ENCODE measurements around the gene PCARE. TPM values are rescaled to one million over a fixed set of nuclear protein-coding genes. Genes with fewer than 3 reads are reported as not detected.
A peak's percentile ranks its signal among the peaks of the same experiment; 100 is the strongest.

Gene PCARE
- total RNA-seq, 4 donors from 2014 or later = 0.20 to 0.30 (median 0.21) TPM

DNA sequence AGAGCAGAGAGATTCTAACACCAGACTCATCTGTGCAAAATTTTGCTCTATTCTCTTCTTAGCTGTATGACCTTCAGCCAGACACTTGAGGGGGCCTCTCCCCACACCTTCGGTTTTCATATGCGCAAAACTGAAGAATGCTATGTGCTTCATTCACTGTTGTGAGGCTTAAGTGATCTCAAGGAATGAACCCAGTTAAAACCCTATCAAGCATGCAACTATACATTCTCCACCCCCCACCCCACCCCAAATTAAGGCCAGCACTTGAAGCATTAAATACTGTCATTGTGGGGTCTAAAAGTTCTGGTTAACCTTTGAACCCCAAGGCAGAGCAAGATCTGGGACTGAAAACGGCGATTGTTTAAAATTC lies 10.0 kb downstream of the PCARE start:
- Histone ChIP-seq H3K36me3 (no peaks in the 10 kb centered on the region), H3K27me3 (no peaks in the 10 kb centered on the region), H3K27ac (peak overlapping the region; percentile 76 to 98 (median 93)), H3K4me3 (peak overlapping the region; percentile 7 to 35 (median 26)), H3K4me1 (peaks cover 4 to 74% (median 52%) of the 10 kb centered on the region in 4 donors), H3K9me3 (no peaks in the 10 kb centered on the region)
- no peak for DNase-seq (ENCODE audit: low spot score in 2 of 2)
- TF ChIP-seq, protein P1, sequence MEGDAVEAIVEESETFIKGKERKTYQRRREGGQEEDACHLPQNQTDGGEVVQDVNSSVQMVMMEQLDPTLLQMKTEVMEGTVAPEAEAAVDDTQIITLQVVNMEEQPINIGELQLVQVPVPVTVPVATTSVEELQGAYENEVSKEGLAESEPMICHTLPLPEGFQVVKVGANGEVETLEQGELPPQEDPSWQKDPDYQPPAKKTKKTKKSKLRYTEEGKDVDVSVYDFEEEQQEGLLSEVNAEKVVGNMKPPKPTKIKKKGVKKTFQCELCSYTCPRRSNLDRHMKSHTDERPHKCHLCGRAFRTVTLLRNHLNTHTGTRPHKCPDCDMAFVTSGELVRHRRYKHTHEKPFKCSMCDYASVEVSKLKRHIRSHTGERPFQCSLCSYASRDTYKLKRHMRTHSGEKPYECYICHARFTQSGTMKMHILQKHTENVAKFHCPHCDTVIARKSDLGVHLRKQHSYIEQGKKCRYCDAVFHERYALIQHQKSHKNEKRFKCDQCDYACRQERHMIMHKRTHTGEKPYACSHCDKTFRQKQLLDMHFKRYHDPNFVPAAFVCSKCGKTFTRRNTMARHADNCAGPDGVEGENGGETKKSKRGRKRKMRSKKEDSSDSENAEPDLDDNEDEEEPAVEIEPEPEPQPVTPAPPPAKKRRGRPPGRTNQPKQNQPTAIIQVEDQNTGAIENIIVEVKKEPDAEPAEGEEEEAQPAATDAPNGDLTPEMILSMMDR (IDR thresholded peaks at IDR 0.05) = no peak
- no peak for TF ChIP-seq POLR2A (IDR thresholded peaks at IDR 0.05)
- no peak for TF ChIP-seq EP300 (IDR thresholded peaks at IDR 0.05)
- WGBS, 2 donors = 51 to 52% methylated on average over 4 of the region's 4 CpGs

DNA sequence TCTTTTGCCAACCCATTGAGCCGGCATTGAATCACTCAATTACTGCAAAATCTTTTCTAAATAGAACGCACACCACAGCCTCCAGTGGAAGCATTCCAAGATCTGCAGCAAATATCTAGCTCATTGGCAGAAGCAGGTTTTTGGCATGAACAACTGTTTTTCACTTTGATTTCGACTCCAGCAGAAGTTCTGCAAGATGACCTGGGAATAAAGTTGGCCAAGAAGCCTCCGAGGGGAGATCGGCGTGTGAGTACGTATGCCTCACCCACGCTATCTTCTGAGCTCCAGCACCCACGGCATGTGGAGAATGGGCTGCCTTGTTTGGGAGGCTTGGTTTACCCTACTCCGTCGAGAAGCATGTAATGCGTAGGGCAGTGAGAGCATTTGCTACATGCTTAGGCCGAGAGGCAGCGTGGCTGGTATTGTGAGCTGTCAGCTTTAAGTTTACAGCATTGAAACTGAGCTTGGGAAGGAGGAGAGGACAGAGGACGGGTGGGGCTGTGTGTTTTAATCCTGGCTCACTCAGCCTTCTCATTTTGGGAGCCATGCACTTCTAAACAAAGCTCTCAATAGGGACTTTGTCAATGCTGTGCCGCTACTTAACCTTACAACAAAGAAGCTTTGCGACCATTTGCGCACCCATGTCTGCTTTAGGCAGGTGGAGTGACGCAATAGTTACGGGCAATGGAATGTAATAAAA lies 10.5 kb downstream of the PCARE start:
- peak overlapping the region in 3 of 4 donors; percentile 20 to 35 (median 31) for H3K4me3 ChIP-seq
- 21 to 25% methylated on average over 20 of the region's 20 CpGs for WGBS, 2 donors
- peak; percentile 32 to 57 for DNase-seq (ENCODE audit: low spot score in 2 of 2)

DNA sequence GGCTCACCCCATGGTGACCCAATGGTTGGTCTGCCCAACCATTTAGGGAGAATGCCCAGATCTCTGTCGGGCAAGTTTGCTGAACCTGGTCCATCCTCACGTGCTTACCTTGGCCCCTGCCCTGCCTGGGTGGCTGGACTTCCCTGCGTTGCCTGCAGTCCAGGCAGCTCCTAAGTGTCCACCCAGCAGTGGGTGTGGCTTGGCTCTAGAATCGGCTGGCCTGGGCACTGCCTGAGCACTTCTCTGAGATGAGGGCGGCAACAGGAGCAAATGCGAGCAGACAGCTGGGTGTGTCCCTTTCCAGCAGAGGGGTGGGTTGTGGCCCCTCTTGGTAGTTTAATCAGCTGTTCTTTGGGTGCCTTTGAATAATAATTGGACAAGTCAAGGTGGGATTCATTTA lies 11.3 kb downstream of the PCARE start:
- no peak for TF ChIP-seq EP300 (IDR thresholded peaks at IDR 0.05)
- TF ChIP-seq, protein P1 (IDR thresholded peaks at IDR 0.05) = no peak
- TF ChIP-seq POLR2A (IDR thresholded peaks at IDR 0.05) = no peak
- no peaks in the 10 kb centered on the region for H3K27me3 ChIP-seq
- 35 to 77% methylated on average over 6 of the region's 6 CpGs for WGBS, 2 donors
- H3K4me1 ChIP-seq = peaks cover 4 to 78% (median 51%) of the 10 kb centered on the region in 4 donors
- H3K9me3 ChIP-seq = no peaks in the 10 kb centered on the region
- peak overlapping the region in 3 of 4 donors; percentile 20 to 35 (median 31) for H3K4me3 ChIP-seq
- H3K36me3 ChIP-seq = no peaks in the 10 kb centered on the region
- H3K27ac ChIP-seq = peak overlapping the region; percentile 76 to 98 (median 93)
- peak in 1 of 2 donors; percentile 21 for DNase-seq (ENCODE audit: low spot score in 2 of 2)

More for the DNA sequence above, 10.5 kb downstream of the PCARE start:
- H3K9me3 ChIP-seq = no peaks in the 10 kb centered on the region
- peak overlapping the region; percentile 76 to 98 (median 93) for H3K27ac ChIP-seq
- peak; percentile 17 to 93 for TF ChIP-seq EP300 (IDR thresholded peaks at IDR 0.05)
- TF ChIP-seq, protein P1 (IDR thresholded peaks at IDR 0.05) = no peak
- H3K27me3 ChIP-seq = no peaks in the 10 kb centered on the region
- H3K4me1 ChIP-seq = peaks cover 4 to 78% (median 52%) of the 10 kb centered on the region in 4 donors
- H3K36me3 ChIP-seq = no peaks in the 10 kb centered on the region

DNA sequence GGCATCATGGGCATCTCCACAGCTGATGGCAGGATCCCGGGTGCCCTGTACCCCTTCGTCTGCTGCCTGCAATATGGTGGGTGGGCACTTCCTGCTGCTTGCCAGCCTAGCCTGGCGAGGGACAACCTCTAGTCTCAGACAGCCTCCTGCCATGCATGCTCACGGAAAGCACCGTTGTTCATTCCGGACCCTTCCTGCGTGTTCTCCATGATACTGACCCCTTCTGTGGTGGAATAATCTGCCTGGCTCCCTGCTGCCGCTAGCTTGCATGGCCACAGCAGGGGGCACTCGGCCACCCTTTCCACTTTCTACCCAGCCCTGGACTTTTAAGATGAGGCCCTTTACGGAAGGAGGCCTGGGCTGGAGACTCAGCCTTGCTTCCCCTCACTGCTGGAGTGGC lies 12.0 kb downstream of the PCARE start:
- peak overlapping the region; percentile 76 to 98 (median 93) for H3K27ac ChIP-seq
- no peaks in the 10 kb centered on the region for H3K36me3 ChIP-seq
- DNase-seq (ENCODE audit: low spot score in 2 of 2) = no peak
- TF ChIP-seq EP300 (IDR thresholded peaks at IDR 0.05) (no peak), POLR2A (IDR thresholded peaks at IDR 0.05) (no peak)
- TF ChIP-seq, protein P1 (IDR thresholded peaks at IDR 0.05) = no peak
- H3K4me1 ChIP-seq = peaks cover 4 to 73% (median 47%) of the 10 kb centered on the region in 4 donors
- no peaks in the 10 kb centered on the region for H3K9me3 ChIP-seq
- WGBS, 2 donors = 90 to 99% methylated on average over 3 to 10 of the region's 10 CpGs
- no peaks in the 10 kb centered on the region for H3K27me3 ChIP-seq
- H3K4me3 ChIP-seq = no peak overlapping the region

DNA sequence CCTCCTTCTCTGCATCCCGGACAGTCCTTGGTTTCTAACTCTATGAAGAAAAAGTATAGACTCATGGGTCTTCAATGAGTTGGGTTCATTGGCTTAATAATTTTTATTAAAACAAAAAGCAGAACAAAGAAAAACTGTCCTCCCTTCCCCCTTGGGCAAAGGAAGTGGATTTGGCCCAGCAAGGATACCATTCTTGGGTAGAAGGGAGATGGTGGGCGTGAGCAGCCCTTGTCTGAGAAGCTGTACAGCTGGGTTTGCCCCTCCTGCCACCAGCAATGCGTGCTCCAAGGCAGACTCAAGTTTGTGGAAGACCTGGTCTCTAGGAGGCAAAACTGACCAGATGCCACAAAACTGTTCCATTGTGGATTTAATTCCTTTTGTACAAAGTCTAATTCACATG lies 12.7 kb downstream of the PCARE start:
- no peaks in the 10 kb centered on the region for H3K9me3 ChIP-seq
- WGBS, 2 donors = 87 to 88% methylated on average over 3 of the region's 3 CpGs
- H3K4me3 ChIP-seq = no peak overlapping the region
- peak overlapping the region in 2 of 4 donors; percentile 95 to 98 for H3K27ac ChIP-seq
- TF ChIP-seq EP300 (IDR thresholded peaks at IDR 0.05) (no peak), POLR2A (IDR thresholded peaks at IDR 0.05) (no peak)
- TF ChIP-seq, protein P1 (IDR thresholded peaks at IDR 0.05) = no peak
- peaks cover 4 to 65% (median 40%) of the 10 kb centered on the region in 4 donors for H3K4me1 ChIP-seq
- DNase-seq (ENCODE audit: low spot score in 2 of 2) = no peak
- H3K27me3 ChIP-seq = no peaks in the 10 kb centered on the region
- no peaks in the 10 kb centered on the region for H3K36me3 ChIP-seq
